Neutrophil (primary cell): ENCODE data around the gene GAK.

Experiments used
- H3K27ac ChIP-seq: fragments of 200-600 bp; sonication (generic); 2 replicates; pipeline ENCODE4 v1.5.1; 2016; ENCODE audit warnings: mild to moderate bottlenecking, moderate library complexity
- H3K27me3 ChIP-seq: fragments of 200-600 bp; sonication (generic); 2 replicates; pipeline ENCODE4 v1.6.0; 2016; ENCODE audit warnings: mild to moderate bottlenecking
- H3K36me3 ChIP-seq: fragments of 200-600 bp; sonication (generic); 2 replicates; pipeline ENCODE4 v1.5.1; 2017
- H3K4me1 ChIP-seq, 2 experiments: fragments of 200-600 bp in 1 of 2; sonication (generic) in 1 of 2; 1 replicate in 1 of 2; 2 replicates in 1 of 2; pipeline versions ENCODE4 v1.5.1 to v1.6.1; 2013 to 2016; ENCODE audit warnings: low read depth in 1 of 2, low read length in 1 of 2, mild to moderate bottlenecking in 1 of 2, moderate library complexity in 1 of 2; ENCODE audit not compliant: control insufficient read depth in 1 of 2, insufficient read depth in 1 of 2
- H3K4me3 ChIP-seq, 2 experiments: fragments of 200-600 bp in 1 of 2; sonication (generic) in 1 of 2; 1 replicate in 1 of 2; 2 replicates in 1 of 2; pipeline ENCODE4 v1.5.1; 2013 to 2016; ENCODE audit warnings: low read depth in 1 of 2, low read length in 1 of 2, mild to moderate bottlenecking in 1 of 2, moderate library complexity in 1 of 2
- H3K9me3 ChIP-seq: fragments of 200-600 bp; sonication (generic); 2 replicates; pipeline ENCODE4 v1.5.1; 2016
- TF ChIP-seq, protein P1 (sequence below): fragments of 200-600 bp; sonication (generic); IDR thresholded peaks from 2 replicates; pipeline ENCODE4 v1.5.1; 2016; ENCODE audit warnings: antibody characterized with exemption

GAK gene

DNA sequence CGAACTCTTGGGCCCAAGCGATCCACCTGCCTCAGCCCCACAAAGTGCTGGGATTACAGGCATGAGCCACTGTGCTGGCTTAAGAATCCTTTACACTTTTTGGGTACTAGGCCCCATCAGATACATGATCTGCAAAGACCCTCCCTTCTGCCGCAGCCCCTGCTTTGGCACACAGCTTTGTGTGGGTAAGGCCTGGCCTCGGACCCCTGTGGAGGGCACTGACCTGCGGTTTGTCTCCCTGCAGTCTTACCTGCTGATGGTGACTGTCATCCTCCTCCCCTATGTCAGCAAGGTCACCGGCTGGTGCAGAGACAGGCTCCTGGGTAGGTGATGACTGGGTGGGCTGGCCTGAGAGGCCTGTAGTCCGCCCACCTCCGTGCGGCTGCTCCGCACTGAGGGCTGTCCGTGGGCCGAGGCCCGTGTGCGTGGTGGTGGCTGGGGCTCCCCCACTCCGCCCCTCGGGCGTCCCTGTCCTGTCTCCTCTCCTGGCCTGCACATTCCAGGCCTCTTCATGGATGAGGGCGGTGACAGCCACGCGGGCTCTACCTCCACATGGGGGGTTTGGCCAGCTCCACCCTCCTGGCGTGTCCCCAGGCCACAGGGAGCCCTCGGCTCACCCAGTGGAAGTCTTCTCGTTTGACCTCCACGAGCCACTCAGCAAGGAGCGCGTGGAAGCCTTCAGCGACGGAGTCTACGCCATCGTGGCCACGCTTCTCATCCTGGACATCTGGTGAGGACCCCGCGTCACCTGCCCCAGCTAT, 23.2 kb upstream of the GAK start:
- Histone ChIP-seq H3K4me1 (no peaks in the 10 kb centered on the region), H3K9me3 (no peaks in the 10 kb centered on the region), H3K27me3 (no peaks in the 10 kb centered on the region), H3K4me3 (no peak overlapping the region), H3K36me3 (peaks cover 93% of the 10 kb centered on the region), H3K27ac (no peak overlapping the region)
- TF ChIP-seq, protein P1, sequence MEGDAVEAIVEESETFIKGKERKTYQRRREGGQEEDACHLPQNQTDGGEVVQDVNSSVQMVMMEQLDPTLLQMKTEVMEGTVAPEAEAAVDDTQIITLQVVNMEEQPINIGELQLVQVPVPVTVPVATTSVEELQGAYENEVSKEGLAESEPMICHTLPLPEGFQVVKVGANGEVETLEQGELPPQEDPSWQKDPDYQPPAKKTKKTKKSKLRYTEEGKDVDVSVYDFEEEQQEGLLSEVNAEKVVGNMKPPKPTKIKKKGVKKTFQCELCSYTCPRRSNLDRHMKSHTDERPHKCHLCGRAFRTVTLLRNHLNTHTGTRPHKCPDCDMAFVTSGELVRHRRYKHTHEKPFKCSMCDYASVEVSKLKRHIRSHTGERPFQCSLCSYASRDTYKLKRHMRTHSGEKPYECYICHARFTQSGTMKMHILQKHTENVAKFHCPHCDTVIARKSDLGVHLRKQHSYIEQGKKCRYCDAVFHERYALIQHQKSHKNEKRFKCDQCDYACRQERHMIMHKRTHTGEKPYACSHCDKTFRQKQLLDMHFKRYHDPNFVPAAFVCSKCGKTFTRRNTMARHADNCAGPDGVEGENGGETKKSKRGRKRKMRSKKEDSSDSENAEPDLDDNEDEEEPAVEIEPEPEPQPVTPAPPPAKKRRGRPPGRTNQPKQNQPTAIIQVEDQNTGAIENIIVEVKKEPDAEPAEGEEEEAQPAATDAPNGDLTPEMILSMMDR: no peak

DNA sequence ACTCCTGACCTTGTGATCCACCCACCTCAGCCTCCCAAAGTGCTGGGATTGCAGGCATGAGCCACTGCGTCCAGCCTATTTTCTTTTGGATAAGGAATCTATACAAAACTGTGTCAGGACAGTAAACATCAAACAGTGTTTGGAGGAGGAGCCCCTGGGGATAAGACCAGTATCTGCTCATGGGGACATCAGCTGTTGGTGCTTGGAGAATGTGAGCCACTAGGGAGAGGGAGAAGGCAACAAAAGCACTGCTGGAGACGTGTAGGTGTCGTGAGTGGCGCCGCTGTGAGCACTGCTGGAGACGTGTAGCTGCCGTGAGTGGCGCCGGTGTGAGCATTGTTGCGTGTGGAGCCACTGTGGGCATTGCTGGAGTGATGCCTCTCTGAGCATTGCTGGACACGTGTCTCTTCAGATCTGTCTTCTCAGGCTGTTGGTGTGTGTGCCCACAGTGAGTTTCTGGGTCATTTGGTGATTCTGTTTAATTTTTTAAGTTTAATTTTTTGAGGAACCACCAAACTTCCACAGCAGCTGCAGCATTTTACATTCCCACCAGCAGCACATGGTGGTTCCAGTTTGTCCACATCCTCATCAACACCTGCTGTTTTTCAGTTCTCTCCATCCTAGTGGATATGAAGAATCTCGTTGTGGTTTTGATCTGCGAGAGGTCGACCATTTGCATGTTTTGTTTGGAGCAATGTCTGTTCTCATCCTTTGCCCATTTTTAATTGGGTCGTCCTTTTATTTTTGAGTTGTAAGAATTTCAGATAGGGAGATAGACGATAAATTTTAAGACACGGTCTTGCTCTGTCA, 22.3 kb upstream of the GAK start:
- Histone ChIP-seq H3K27me3 (no peaks in the 10 kb centered on the region), H3K4me1 (no peaks in the 10 kb centered on the region), H3K36me3 (peaks cover 86% of the 10 kb centered on the region), H3K27ac (no peak overlapping the region), H3K9me3 (no peaks in the 10 kb centered on the region), H3K4me3 (no peak overlapping the region)
- TF ChIP-seq, protein P1: no peak

DNA sequence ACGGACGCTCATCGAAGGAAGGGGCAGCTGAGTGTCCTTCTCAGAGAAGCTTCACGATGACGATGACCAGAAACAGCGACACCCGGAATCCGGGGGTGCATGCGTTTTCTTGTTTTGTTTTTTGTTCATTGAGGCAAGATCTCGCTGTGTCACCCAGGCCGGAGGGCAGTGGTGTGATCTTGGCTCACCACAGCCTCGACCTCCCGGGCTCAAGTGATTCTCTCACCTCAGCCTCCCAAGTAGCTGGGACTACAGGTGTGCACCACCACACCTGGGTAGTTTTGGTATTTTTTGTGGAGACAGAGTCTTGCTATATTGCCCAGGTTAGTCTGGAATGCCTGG, 21.4 kb upstream of the GAK start:
- no peak overlapping the region for H3K4me3 ChIP-seq
- no peaks in the 10 kb centered on the region for H3K27me3 ChIP-seq
- H3K9me3 ChIP-seq: no peaks in the 10 kb centered on the region
- peaks cover 78% of the 10 kb centered on the region for H3K36me3 ChIP-seq
- TF ChIP-seq, protein P1: no peak
- no peaks in the 10 kb centered on the region for H3K4me1 ChIP-seq
- no peak overlapping the region for H3K27ac ChIP-seq

DNA sequence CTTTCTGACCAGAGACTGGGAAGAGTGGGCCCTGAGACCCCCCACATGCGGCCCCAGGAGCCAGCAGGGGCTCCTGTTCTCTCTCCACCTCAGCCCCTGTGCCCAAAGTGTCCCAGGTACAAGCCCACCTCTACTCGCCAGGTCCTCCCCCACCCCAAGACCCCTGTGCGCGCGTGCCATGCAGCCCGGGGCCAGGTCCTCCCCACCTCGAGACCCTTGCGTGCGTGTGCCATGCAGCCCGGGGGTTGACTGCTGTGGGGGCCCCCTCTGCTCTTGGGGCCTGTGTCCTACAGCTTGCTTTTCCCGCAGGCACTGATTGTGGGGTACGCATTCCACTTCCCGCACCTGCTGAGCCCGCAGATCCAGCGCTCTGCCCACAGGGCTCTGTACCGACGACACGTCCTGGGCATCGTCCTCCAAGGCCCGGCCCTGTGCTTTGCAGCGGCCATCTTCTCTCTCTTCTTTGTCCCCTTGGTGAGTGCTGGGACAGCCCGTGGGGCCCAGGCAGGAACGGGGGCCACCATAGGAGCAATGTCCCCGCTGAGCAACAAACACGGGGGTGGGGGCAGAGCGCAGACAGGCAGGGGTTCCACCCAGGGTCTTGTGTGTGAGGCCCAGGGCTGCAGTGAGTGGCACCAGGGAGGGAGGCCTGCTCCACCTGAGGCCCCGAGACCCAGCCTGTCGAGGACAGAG, 20.9 kb upstream of the GAK start:
- no peak overlapping the region for H3K4me3 ChIP-seq
- no peak overlapping the region for H3K27ac ChIP-seq
- TF ChIP-seq, protein P1: no peak
- H3K36me3 ChIP-seq: peaks cover 77% of the 10 kb centered on the region
- no peaks in the 10 kb centered on the region for H3K9me3 ChIP-seq
- H3K27me3 ChIP-seq: no peaks in the 10 kb centered on the region
- H3K4me1 ChIP-seq: no peaks in the 10 kb centered on the region

DNA sequence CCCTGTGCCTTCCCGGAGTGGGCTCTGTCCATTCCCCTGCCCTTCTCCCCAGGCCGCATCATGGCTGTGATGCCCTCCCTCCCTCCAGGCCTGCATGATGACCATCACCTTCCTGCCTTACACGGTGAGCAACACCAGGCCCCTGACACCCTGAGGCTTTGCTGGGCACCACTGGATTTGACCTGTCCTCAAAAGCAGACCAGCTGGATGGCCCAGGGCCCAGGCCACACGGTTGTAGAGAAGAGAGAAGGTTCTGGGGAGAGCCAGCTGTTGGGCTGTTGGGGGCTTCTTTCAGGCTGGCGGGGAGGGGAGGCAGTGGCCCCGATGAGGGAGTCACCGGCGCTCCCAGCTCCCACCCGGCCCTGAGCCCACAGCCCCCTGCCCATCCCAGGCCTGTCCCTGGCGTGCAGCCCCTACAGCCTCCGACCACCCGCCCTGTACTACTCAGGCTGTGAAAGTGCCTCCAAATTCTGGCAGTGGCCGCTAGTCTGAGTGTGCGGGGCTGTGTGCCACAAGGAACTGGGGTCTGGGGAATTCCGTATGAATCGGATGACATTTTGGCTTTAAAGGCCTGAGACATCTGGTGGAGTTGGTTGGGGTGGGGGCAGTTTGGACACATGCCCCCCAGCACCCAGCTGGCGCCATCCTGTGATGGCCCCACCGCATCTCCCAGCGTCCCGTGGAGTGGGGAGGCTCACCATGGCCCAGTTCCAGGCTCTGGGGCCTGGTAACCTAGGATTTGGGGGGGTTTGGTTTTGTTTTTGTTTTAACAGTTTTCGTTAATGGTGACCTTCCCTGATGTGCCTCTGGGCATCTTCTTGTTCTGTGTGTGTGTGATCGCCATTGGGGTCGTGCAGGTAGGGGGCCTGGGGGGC, 19.7 kb upstream of the GAK start:
- Histone ChIP-seq H3K4me1 (no peaks in the 10 kb centered on the region), H3K36me3 (peaks cover 70% of the 10 kb centered on the region), H3K27me3 (peaks cover 3% of the 10 kb centered on the region), H3K4me3 (no peak overlapping the region), H3K9me3 (no peaks in the 10 kb centered on the region), H3K27ac (no peak overlapping the region)
- TF ChIP-seq, protein P1: no peak
